Loucy (cell line): Measurements from ENCODE around the gene SCTR.

Experiments used
- H2AFZ ChIP-seq: fragments of 200-600 bp; sonication (generic); 2 replicates; pipeline ENCODE4 v1.6.0; 2016; ENCODE audit warnings: antibody characterized with exemption, mild to moderate bottlenecking, low read length, moderate library complexity
- H3F3A ChIP-seq: fragments of 200-600 bp; 2 replicates; pipeline ENCODE4 v1.6.0; 2016; ENCODE audit warnings: antibody characterized with exemption, low read depth, mild to moderate bottlenecking
- H3K27me3 ChIP-seq: fragments of 200-600 bp; sonication (generic); 2 replicates; pipeline ENCODE4 v1.6.1; 2014; ENCODE audit warnings: low read length, mild to moderate bottlenecking; ENCODE audit not compliant: insufficient read depth, poor library complexity, severe bottlenecking
- H3K36me3 ChIP-seq: fragments of 200-600 bp; sonication (generic); 2 replicates; pipeline ENCODE4 v1.6.1; 2016; ENCODE audit warnings: low read length; ENCODE audit not compliant: insufficient read depth
- H3K4me1 ChIP-seq: fragments of 200-600 bp; sonication (generic); 2 replicates; pipeline ENCODE4 v1.5.1; 2014; ENCODE audit warnings: low read length, mild to moderate bottlenecking; ENCODE audit not compliant: insufficient read depth, poor library complexity, severe bottlenecking
- H3K4me2 ChIP-seq: fragments of 200-600 bp; sonication (generic); 2 replicates; pipeline ENCODE4 v1.6.0; 2014; ENCODE audit warnings: antibody characterized with exemption, low read length, low read depth, mild to moderate bottlenecking; ENCODE audit not compliant: poor library complexity, severe bottlenecking
- H3K4me3 ChIP-seq: fragments of 200-600 bp; sonication (generic); 2 replicates; pipeline ENCODE4 v1.5.1; 2014; ENCODE audit warnings: low read length, mild to moderate bottlenecking, mixed read lengths; ENCODE audit not compliant: poor library complexity, severe bottlenecking
- H3K79me2 ChIP-seq: fragments of 200-600 bp; sonication (generic); 2 replicates; pipeline ENCODE4 v1.6.1; 2014; ENCODE audit warnings: low read length; ENCODE audit not compliant: insufficient read depth
- H3K9ac ChIP-seq: fragments of 200-600 bp; sonication (generic); 2 replicates; pipeline ENCODE4 v1.6.0; 2014; ENCODE audit warnings: mild to moderate bottlenecking, low read depth, low read length, moderate library complexity; ENCODE audit not compliant: poor library complexity, severe bottlenecking
- H3K9me2 ChIP-seq: fragments of 200-600 bp; sonication (generic); replicated peaks from 2 replicates; pipeline ENCODE4 v1.6.1; 2016; ENCODE audit warnings: low read depth, low read length, mixed read lengths
- H3K9me3 ChIP-seq: fragments of 200-600 bp; sonication (generic); 2 replicates; pipeline ENCODE4 v1.6.1; 2014; ENCODE audit warnings: mild to moderate bottlenecking, antibody characterized with exemption, low read length, low read depth; ENCODE audit not compliant: insufficient read depth
- H4K20me1 ChIP-seq: fragments of 200-600 bp; sonication (generic); 2 replicates; pipeline ENCODE4 v1.6.0; 2014; ENCODE audit warnings: antibody characterized with exemption, low read length, mild to moderate bottlenecking; ENCODE audit not compliant: insufficient read depth, poor library complexity, severe bottlenecking
- CTCF ChIP-seq: fragments of 200-600 bp; sonication (generic); conservative IDR thresholded peaks from 2 replicates; pipeline ENCODE4 v1.5.1; 2014; ENCODE audit warnings: mild to moderate bottlenecking, antibody characterized with exemption, low read length
- EZH2phosphoT487 ChIP-seq: fragments of 200-600 bp; IDR thresholded peaks from 2 replicates; pipeline ENCODE4 v1.6.1; 2018; ENCODE audit warnings: antibody characterized with exemption, mild to moderate bottlenecking, moderate library complexity, borderline replicate concordance

The SCTR gene

DNA sequence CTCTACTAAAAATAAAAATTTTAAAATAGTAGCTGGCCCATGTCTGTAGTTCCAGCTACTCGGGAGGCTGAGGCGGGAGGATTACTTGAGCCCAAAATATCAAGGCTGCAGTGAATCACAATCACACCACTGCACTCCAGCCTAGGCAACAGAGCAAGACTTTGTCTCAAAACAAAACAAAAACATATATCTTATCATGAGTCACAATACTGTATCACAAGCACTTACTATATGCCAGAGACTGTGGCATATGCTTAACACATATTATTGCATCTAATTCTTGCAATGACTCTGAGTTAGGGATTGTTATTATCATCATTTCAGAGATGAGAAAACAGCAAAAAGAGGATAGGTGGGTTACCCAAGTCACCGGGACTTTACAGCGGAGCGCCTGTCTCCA lies 122.2 kb downstream of the SCTR start:
- no peaks in the 10 kb centered on the region for H3K79me2 ChIP-seq
- H4K20me1 ChIP-seq: no peaks in the 10 kb centered on the region
- no peak overlapping the region for H3K4me3 ChIP-seq
- TF ChIP-seq CTCF (no peak), EZH2phosphoT487 (no peak)
- no peaks in the 10 kb centered on the region for H3K9me3 ChIP-seq
- no peak overlapping the region for H3K4me2 ChIP-seq
- no peaks in the 10 kb centered on the region for H3K4me1 ChIP-seq
- no peak overlapping the region for H2AFZ ChIP-seq
- H3F3A ChIP-seq: no peaks in the 10 kb centered on the region
- H3K9ac ChIP-seq: no peak overlapping the region
- no peaks in the 10 kb centered on the region for H3K36me3 ChIP-seq
- H3K9me2 ChIP-seq: no peaks in the 10 kb centered on the region
- H3K27me3 ChIP-seq: no peaks in the 10 kb centered on the region

- H3K4me3 ChIP-seq: no peak overlapping the region
- no peak for TF ChIP-seq CTCF
- no peak for TF ChIP-seq EZH2phosphoT487
- H3K9ac ChIP-seq: no peak overlapping the region
Measured at GRCh38 chr2:119397196-119397595, 127.1 kb downstream of the SCTR start.

DNA sequence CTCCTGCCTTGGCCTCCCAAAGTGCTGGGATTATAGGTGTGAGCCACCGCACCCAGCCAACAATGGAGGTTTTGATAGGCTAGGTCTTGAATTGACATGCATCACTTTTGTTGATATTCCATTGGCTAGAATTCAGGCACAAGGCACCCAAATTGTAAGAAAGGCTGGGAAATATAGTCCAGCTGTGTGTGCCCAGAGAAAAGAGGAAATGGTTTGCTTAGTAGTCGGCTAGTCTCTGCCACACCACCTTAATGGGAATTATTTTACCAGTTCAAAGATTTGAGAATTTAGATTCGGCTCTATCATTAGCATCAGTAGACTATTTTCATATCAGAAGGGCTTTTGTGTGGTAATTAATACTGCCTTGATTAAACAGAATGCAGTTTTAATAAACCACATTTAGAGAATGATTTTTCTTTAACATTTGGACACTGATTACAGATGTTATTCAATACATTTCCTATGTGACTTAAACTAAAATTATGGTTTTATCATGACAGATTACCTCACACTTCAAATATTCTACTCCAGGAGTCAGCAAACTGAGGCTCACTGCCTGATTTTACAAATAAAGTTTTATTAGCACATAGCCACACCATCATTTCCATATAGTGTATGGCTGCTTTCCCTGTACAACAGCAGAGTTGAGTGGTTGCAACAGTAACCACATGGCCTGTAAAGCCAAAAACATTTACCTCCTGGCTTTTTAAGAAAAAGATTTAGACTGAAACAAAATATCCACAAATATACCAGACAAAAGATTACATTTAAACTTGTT lies 130.1 kb downstream of the SCTR start:
- H3K9me3 ChIP-seq: no peaks in the 10 kb centered on the region
- no peak for TF ChIP-seq EZH2phosphoT487
- TF ChIP-seq CTCF: no peak
- H3K9me2 ChIP-seq: no peaks in the 10 kb centered on the region
- H2AFZ ChIP-seq: no peak overlapping the region
- H3F3A ChIP-seq: no peaks in the 10 kb centered on the region
- peaks cover 7% of the 10 kb centered on the region for H3K4me1 ChIP-seq
- no peaks in the 10 kb centered on the region for H3K36me3 ChIP-seq
- H3K4me3 ChIP-seq: no peak overlapping the region
- no peaks in the 10 kb centered on the region for H3K27me3 ChIP-seq
- no peak overlapping the region for H3K4me2 ChIP-seq
- no peaks in the 10 kb centered on the region for H3K79me2 ChIP-seq
- H3K9ac ChIP-seq: no peak overlapping the region
- H4K20me1 ChIP-seq: no peaks in the 10 kb centered on the region

More at GRCh38 chr2:119397196-119397595, 127.1 kb downstream of the SCTR start:
- H3K9me2 ChIP-seq: no peaks in the 10 kb centered on the region
- no peaks in the 10 kb centered on the region for H3F3A ChIP-seq
- no peaks in the 10 kb centered on the region for H3K9me3 ChIP-seq
- H3K27me3 ChIP-seq: no peaks in the 10 kb centered on the region
- H3K4me1 ChIP-seq: no peaks in the 10 kb centered on the region
- no peaks in the 10 kb centered on the region for H3K79me2 ChIP-seq
- no peaks in the 10 kb centered on the region for H4K20me1 ChIP-seq
- H3K36me3 ChIP-seq: no peaks in the 10 kb centered on the region
- no peak overlapping the region for H2AFZ ChIP-seq
- H3K4me2 ChIP-seq: no peak overlapping the region
